Thyroid gland (tissue), 4 donors: ENCODE measurements around the gene ZNF726. TPM values are rescaled to one million over a fixed set of nuclear protein-coding genes. Genes with fewer than 3 reads are reported as not detected.

ENCODE experiments used
- DNase-seq, 2 donors: peaks; one replicate each; pipeline ENCODE4 v3.0.0-alpha.2; 2019
- H3K27ac ChIP-seq, 3 donors: fragments of 200-600 bp; sonication (generic); 1 replicate in 2 of 3; 2 replicates in 1 of 3; pipeline ENCODE4 v1.5.1; 2016 to 2019; ENCODE audit warnings: mild to moderate bottlenecking in 1 of 3, moderate library complexity in 1 of 3
- H3K27me3 ChIP-seq: fragments of 200-600 bp; sonication (generic); one replicate; pipeline ENCODE4 v1.5.1; 2019
- H3K36me3 ChIP-seq, 2 donors: fragments of 200-600 bp; sonication (generic); one replicate each; pipeline ENCODE4 v1.5.1; 2016 to 2019
- H3K4me1 ChIP-seq, 2 donors: fragments of 200-600 bp; sonication (generic); one replicate each; pipeline ENCODE4 v1.5.1; 2017 to 2019
- H3K4me3 ChIP-seq, 3 donors: fragments of 200-600 bp; sonication (generic); replicated peaks in 1 of 3; 1 replicate in 2 of 3; 2 replicates in 1 of 3; pipeline ENCODE4 v1.5.1; 2016; ENCODE audit warnings: mild to moderate bottlenecking in 1 of 3
- H3K9me3 ChIP-seq: fragments of 200-600 bp; sonication (generic); one replicate; pipeline ENCODE4 v1.5.1; 2017
- POLR2A ChIP-seq, 2 donors: fragments of 450-650 bp; IDR thresholded peaks; one replicate each; pipeline ENCODE4 v1.6.1; 2017; ENCODE audit warnings: antibody characterized with exemption in 2 of 2, mild to moderate bottlenecking in 2 of 2, moderate library complexity in 1 of 2
- whole genome bisulfite sequencing, 2 donors: methylation state at CpG; one replicate each; pipeline ENCODE4 v1.1.5; 2017; 5-methylcytosine and 5-hydroxymethylcytosine counted together
- intact Hi-C: fragments of 100-400 bp; cut with DNase I; formaldehyde crosslinking; loops from one replicate; pipeline ENCODE4 v1.15.1; 2023
- total RNA-seq, 4 donors: library from RNA; depleted of rRNA; stranded (reverse); fragments of >200 nt; gene quantifications; one replicate each; pipeline ENCODE4 v1.2.3, GENCODE V29; 2016
- TF ChIP-seq, protein P1 (sequence below), 6 experiments: fragments of 200-600 bp in 3 of 6; fragments of 450-650 bp in 3 of 6; sonication (generic) in 3 of 6; IDR thresholded peaks; one replicate each; pipeline ENCODE4 v1.5.1; 2016 to 2019; ENCODE audit warnings: antibody characterized with exemption in 6 of 6, mild to moderate bottlenecking in 2 of 6, inconsistent platforms in 1 of 6, moderate library complexity in 1 of 6

Gene ZNF726
- total RNA-seq, 4 donors from 2014 or later = 1.3 to 9.1 (median 5.2) TPM

DNA sequence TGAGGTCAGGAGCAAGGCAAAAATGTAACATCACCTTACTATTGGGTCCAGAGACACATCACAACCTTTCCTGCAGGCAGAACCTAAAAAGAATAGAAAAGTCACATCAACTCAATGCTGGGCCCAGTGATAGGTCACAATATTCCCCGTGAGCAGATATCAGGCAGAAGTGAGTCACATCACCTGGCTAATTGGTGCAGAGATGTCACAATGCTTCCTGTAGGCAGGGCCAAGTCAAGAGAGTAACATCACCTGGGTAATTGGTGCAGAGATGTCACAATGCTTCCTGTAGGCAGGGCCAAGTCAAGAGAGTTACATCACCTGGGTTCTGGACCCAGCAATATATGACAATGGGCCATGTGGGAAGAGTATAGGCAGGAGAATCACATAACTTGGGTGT lies 63.4 kb downstream of the ZNF726 start:
- H3K36me3 ChIP-seq = no peaks in the 10 kb centered on the region
- no peak for DNase-seq
- WGBS, 2 donors = 67 to 90% methylated on average over 1 of the region's 1 CpG

DNA sequence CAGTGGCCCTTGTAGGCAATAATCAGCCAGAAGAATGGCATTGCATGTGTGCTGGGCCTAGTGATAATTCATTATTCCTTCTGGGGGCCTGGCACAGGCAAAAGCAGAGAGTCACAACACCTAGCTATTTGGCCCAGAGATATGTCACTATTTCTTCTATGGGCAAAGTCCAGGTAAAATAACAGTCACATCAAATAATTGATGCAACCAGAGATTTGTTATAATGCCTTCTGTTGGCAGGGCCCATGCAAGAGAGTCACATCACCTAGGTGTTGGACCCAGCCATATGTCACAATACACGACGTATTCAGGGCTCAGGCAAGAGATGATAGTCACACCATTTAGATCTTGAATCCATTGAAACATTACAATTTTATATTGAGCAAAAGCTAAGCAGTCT lies 66.1 kb downstream of the ZNF726 start:
- no peak for TF ChIP-seq POLR2A (IDR thresholded peaks at IDR 0.05)
- TF ChIP-seq, protein P1, sequence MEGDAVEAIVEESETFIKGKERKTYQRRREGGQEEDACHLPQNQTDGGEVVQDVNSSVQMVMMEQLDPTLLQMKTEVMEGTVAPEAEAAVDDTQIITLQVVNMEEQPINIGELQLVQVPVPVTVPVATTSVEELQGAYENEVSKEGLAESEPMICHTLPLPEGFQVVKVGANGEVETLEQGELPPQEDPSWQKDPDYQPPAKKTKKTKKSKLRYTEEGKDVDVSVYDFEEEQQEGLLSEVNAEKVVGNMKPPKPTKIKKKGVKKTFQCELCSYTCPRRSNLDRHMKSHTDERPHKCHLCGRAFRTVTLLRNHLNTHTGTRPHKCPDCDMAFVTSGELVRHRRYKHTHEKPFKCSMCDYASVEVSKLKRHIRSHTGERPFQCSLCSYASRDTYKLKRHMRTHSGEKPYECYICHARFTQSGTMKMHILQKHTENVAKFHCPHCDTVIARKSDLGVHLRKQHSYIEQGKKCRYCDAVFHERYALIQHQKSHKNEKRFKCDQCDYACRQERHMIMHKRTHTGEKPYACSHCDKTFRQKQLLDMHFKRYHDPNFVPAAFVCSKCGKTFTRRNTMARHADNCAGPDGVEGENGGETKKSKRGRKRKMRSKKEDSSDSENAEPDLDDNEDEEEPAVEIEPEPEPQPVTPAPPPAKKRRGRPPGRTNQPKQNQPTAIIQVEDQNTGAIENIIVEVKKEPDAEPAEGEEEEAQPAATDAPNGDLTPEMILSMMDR (IDR thresholded peaks at IDR 0.05) = no peak
- intact Hi-C loops = no loop called here
- no peaks in the 10 kb centered on the region for H3K9me3 ChIP-seq
- no peak overlapping the region for H3K4me3 ChIP-seq
- DNase-seq = no peak
- H3K36me3 ChIP-seq = no peaks in the 10 kb centered on the region
- no peaks in the 10 kb centered on the region for H3K4me1 ChIP-seq
- WGBS, 2 donors = 53 to 94% methylated on average over 2 of the region's 2 CpGs
- no peak overlapping the region for H3K27ac ChIP-seq
- no peaks in the 10 kb centered on the region for H3K27me3 ChIP-seq

More for the DNA sequence above, 63.4 kb downstream of the ZNF726 start:
- intact Hi-C loops = no loop called here
- TF ChIP-seq POLR2A (IDR thresholded peaks at IDR 0.05) = no peak
- Histone ChIP-seq H3K9me3 (no peaks in the 10 kb centered on the region), H3K4me1 (no peaks in the 10 kb centered on the region), H3K27ac (no peak overlapping the region), H3K27me3 (no peaks in the 10 kb centered on the region), H3K4me3 (no peak overlapping the region)

DNA sequence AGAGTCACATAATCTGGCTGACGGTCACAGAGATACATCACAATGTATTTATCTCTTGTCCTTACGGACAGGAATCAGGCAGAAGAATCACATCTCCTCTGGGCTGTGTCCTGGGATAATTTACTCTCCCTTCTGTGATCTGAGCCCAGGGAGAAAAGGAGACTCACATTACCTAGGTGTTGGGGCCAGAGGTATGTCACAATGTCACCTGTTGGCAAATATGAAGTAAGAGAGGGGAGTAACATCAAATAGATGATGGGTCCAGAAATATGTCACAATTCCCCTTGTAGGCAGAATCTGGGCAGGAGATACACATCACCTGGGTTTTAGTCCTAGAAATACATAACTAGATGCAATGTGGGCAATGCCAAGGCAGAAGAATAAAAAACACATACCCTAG lies 67.2 kb downstream of the ZNF726 start:
- no peak overlapping the region for H3K27ac ChIP-seq
- no peak for DNase-seq
- 83 to 93% methylated on average over 2 of the region's 2 CpGs for WGBS, 2 donors
- H3K27me3 ChIP-seq = no peaks in the 10 kb centered on the region
- intact Hi-C loops = no loop called here
- no peaks in the 10 kb centered on the region for H3K4me1 ChIP-seq
- no peak overlapping the region for H3K4me3 ChIP-seq
- no peaks in the 10 kb centered on the region for H3K9me3 ChIP-seq
- no peak for TF ChIP-seq POLR2A (IDR thresholded peaks at IDR 0.05)
- TF ChIP-seq, protein P1 (IDR thresholded peaks at IDR 0.05) = no peak
- no peaks in the 10 kb centered on the region for H3K36me3 ChIP-seq

DNA sequence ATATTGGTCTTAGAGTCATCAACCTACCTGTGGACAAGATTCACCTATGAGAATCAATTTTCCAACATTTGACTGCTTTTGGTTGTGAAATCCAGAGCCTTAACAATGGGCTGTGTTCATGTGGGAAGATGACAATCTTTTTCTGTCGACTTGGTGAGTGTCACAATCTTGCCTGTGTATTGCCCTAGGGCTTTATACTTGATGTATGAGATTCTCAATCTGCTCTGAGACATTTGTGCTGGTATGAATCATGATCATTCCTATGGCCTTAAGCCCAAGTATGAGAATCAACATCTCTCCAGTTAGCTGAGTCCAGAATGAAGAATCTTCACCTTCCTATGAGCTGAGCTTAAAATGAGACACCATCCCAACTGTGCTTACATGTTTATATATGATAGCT lies 68.7 kb downstream of the ZNF726 start:
- no peak overlapping the region for H3K27ac ChIP-seq
- intact Hi-C loops = no loop called here
- H3K4me1 ChIP-seq = no peaks in the 10 kb centered on the region
- no peak for DNase-seq
- no peak overlapping the region for H3K4me3 ChIP-seq
- H3K27me3 ChIP-seq = no peaks in the 10 kb centered on the region
- 42 to 53% methylated on average over 1 of the region's 1 CpG for WGBS, 2 donors
- TF ChIP-seq, protein P1 (IDR thresholded peaks at IDR 0.05) = no peak
- no peak for TF ChIP-seq POLR2A (IDR thresholded peaks at IDR 0.05)
- no peaks in the 10 kb centered on the region for H3K36me3 ChIP-seq
- H3K9me3 ChIP-seq = no peaks in the 10 kb centered on the region

Other genes starting within 250 kb of the ZNF726 start
- 10 to 100 TPM; 16.7 to 31.5 (median 22.4) TPM for gene ZNF675, start 227.7 kb upstream of the ZNF726 start, total RNA-seq
- 1 to 10 TPM; 1.6 to 4.5 (median 2.0) TPM for gene ZNF681, start 156.0 kb upstream of the ZNF726 start, total RNA-seq
- gene ZNF254, start 172.3 kb downstream of the ZNF726 start, total RNA-seq = 10 to 100 TPM; 61.1 to 85.4 (median 64.9) TPM